ENCODE data around the gene EFCAB9.

DNA sequence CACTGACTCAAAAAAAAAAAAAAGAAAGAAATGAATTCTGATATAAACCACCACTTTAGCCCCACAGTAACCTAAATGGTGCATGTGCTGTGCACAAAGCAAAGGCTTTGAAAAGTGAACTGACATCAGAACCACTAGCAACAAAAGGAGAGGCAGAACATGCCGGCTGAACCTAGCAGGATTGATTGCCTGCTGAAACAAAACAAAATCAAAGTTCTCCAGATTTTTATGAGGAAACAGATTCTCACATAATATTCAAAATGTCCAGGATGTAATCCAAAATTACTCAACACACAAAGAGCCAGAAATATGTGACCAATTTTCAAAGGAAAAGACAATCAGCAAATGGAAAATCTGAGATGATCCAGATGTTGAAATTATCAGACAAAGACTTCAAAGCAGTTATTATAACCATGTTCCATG is 51.7 kb downstream of the EFCAB9 start:
- no peak for TF ChIP-seq POLR2AphosphoS5 (IDR thresholded peaks at IDR 0.05; ENCODE audit: low read depth, low read length)
- no peak for TF ChIP-seq POLR2A (IDR thresholded peaks at IDR 0.05; ENCODE audit: low read depth, low read length)
- no peak for TF ChIP-seq TAF1 (IDR thresholded peaks at IDR 0.05; ENCODE audit: low read depth, low read length)
- TF ChIP-seq SPI1 (IDR thresholded peaks at IDR 0.05; ENCODE audit: low read depth, low read length) = no peak
- TF ChIP-seq POU2F2 (IDR thresholded peaks at IDR 0.05; ENCODE audit: low read depth, low read length) = no peak
- TF ChIP-seq PAX5 (IDR thresholded peaks at IDR 0.05; ENCODE audit: insufficient read depth, low read length, severe bottlenecking) = no peak
